Endometrium (tissue), 2 donors: Measurements from ENCODE around the gene HAS3.
"Not testable (repeated sequence)": the region's sequence is repeated elsewhere in the genome, so short reads cannot be mapped to it uniquely, and the experiment has no call there.

ENCODE experiments used
- FAIRE-seq: peaks from 2 replicates; lab custom pipeline; 2012; peaks lifted over from hg19 to GRCh38; lab: Jason Lieb, UNC
- donor health status: control.
- donor health status: control.

The HAS3 gene

DNA sequence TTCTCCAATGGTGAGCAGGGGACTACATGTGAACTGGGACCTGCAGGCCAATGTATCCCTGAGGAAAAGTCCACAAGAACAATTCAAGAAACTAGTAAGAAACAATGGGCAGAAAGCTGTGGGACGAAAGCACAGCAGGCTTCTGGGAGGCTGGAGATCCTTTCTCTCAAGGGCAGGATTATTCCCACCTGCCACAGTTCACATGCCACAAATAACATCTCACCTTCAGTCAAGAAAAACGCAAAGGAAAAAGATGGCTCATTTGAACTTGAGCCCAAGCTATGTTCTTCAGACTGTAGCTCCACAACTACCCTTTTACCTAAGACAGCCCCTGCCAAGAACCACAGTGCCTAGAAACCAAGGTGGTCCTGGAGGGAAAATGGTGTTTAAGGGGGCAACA, 13.0 kb downstream of the HAS3 start:
- no peak for FAIRE-seq

DNA sequence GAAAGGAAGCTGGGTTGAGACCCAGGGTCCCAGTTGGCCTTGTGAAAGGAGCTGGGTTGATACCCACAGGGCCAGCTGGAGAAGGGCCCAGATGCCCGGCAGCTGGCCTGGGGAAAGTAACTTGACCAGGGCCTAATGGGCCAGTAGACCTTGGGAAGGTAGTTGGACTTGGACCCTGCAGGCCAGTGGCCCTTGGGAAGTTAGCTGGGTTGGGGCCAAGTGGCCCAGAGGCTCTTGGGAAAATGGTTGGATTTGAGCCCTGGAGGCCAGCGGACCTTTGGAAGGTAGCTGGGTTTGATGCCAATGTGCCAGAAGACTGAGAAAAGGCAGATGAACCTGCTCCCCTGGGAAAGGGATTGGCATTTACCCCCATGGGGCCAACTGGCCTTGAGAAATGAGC, 13.5 kb downstream of the HAS3 start:
- FAIRE-seq, result no peak

DNA sequence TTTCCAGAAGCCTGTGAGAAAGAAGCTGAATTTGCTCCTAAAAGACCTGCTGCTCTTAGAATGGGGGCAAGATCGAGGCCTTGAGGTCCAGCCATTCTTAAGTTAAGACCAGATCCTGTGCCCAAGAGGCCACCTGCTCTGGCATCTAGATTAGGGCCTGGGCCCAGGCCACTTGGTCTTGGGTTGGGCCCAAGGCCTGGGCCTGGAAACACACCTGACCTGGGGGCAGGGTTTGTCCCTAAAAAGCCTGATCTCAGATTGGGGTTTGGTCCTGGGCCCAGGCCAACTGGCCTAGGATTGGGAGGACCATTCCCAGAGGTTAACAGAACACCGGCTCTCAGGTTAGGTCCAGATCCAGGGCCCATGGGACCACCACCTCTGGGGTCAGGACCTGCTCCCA, 14.1 kb downstream of the HAS3 start:
- FAIRE-seq, result no peak

DNA sequence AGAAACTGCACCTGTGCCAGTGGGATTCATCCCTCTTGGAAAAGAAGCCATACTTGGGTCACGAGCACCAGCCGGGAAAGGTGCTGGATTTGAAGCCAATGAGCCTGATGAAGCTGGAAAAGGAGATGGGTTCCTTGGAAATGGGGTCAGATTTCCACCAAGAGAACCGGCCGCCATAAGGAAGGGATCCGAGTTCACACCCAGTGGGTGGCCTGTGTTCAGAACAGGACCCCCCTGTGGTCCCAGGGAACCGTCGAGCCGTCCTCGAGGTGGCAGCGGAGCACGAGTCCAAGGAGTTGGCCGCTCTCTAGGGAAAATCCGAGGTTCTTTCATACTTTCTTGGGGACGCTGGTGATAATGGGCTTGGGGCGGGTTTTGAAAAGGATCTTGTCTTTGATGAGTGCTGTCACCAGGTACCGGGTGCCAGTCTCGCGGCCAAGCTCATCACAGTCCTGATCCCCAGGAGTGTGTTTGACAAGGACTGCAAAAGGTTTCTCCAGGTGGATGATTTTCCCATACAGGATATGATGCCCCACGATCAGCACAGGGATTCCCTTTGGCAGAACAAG, 14.7 kb downstream of the HAS3 start:
- no peak for FAIRE-seq

DNA sequence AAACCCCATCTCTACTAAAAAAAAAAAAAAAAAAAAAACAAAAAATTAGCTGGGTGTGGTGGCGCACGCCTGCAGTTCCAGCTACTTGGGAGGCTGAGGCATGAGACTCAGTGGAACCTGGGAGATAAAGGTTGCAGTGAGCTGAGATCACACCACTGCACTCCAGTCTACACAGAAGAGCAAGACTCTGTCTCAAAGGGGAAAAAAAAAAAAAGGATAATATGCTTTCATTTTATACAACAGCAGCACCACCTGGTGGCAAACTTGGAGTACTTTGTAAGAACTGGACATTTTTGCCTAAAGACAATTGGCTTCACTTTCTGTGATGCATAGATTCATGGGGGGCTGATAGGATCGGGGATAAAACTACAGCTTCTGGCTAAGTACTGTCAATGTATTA, 18.5 kb downstream of the HAS3 start:
- no peak for FAIRE-seq

DNA sequence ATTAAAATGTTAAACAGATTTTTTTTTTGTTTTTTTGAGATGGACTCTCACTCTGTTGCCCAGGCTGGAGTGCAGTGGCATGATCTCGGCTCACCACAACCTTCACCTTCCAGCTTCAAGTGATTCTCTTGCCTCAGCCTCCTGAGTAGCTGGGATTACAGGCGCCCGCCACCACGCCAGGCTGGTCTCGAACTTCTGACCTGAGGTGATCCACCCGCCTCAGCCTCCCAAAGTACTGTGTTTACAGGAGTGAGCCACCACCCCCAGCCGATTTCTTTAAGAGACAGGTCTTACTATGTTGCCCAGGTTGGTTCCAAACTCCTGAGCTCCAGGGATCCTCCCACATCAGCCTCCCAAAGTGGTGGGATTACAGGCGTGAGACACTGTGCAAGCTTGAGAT, 19.0 kb downstream of the HAS3 start:
- not testable (repeated sequence) for FAIRE-seq

DNA sequence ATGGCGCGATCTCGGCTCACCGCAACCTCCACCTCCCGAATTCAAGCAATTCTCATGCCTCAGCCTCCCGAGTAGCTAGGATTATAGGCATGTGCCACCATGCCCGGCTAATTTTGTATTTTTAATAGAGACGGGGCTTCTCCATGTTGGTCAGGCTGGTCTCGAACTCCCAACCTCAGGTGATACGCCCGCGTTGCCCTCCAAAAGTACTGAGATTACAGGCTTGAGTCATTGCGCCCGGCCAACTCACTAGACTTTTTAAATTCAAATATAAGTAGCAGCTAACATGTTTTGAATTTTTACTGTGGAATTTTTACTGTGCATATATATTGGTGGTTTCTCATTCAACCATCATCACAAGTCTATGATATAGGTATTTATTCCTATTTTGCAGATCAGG, 19.5 kb downstream of the HAS3 start:
- not testable (repeated sequence) for FAIRE-seq

DNA sequence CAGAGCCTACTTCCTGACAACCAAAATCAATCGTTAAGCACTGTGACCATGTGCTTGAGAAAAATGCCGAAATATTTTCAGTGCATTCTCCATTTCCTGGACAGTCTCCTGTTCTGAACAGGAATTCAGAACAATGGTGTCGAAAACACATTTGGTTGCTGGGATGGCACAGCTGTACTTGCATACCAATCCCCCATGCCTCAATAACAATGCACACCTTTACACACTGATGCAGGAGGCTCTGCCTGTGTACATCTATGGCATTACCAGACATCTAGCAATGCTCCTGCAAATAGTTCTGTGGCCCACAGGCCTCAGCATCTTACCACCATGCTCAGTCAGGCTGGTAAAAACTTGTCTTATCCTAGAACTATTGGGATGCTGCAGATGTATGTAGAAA, 20.8 kb downstream of the HAS3 start:
- no peak for FAIRE-seq

DNA sequence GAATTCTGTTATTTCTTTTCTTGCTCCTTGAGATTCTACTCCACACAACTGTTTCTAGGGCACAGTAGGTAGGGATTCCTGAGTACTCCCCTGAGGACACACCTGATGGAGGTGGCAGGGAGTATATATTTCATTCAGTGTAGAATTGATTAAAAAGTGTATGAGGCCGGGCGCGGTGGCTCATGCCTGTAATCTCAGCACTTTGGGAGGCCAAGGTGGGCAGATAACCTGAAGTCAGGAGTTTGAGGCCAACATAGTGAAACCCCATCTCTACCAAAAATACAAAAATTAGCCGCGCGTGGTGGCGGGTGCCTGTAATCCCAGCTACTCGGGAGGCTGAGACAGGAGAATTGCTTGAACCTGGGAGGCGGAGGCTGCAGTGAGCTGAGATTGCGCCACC, 21.3 kb downstream of the HAS3 start:
- FAIRE-seq, result not testable (repeated sequence)

DNA sequence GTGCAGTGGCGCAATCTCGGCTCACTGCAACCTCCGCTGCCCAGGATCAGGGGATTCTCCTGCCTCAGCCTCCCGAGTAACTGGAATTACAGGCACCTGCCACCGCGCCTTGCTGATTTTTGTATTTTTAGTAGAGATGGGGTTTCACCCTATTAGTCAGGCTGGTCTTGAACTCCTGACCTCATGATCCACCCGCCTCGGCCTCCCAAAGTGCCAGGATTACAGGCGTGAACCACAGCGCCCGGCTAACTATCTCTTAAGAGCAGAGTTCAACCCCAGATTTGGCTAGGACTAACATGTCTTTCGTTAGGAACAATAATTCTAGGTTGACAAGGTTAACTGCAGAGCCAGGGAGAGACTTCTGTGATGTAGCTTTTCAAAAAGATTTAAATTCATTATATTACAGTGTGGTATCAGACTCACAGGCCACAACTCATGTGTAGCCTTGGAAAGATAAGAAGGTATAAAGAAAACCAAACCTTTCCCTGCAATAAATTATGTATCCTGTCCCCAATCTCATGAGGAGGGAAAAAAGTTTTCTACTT, 22.6 kb downstream of the HAS3 start:
- no peak for FAIRE-seq

DNA sequence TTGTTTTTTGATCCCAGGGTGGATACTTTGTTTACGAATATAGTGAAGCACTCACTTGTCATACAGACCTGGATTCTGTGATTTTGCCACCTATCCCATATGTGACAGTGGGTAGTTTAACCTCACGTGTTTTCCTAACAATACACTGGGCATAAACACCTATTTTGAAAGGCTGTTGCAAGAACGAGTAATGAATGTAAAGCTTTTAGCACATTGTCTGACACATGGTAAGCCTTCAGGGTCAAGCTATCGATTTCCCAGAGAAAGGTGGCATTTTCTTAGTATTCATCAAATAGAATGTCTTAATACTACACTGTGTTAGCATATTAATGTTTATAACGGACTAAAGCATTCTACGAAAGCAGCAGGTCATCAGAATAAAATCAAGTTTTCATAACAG, 25.0 kb downstream of the HAS3 start:
- FAIRE-seq, result no peak

DNA sequence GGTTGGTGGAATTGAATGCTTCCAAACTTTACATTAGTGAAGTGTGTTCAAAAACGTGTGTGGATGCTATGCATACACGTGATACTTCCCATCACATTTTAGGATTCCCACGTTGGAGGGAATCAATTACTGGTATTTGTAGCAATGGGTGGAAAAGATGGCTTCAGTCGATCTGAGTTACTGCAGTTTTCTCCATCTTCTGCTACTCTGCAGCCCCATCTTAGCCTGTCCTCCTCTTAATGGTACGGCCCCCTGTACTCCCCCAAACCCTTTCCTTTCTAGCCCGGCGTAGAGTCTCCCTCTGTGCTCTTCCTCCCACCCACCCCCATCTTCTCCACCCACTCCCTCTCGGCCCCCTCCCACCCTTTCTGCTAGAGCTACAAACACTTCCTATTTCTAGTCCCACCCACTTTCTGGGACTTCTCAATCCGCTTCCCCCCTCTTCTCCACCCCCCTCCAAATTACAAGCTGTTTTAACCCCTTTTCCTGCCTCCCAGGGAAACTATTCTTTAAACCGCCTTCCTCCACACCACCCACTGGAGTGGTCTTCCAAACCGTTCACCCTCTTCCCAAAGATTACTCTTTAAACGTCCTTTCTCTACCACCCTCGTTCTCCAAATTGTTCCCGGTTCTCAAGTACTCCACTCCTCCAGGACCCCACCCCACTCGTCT, 25.9 kb downstream of the HAS3 start:
- FAIRE-seq, result no peak

DNA sequence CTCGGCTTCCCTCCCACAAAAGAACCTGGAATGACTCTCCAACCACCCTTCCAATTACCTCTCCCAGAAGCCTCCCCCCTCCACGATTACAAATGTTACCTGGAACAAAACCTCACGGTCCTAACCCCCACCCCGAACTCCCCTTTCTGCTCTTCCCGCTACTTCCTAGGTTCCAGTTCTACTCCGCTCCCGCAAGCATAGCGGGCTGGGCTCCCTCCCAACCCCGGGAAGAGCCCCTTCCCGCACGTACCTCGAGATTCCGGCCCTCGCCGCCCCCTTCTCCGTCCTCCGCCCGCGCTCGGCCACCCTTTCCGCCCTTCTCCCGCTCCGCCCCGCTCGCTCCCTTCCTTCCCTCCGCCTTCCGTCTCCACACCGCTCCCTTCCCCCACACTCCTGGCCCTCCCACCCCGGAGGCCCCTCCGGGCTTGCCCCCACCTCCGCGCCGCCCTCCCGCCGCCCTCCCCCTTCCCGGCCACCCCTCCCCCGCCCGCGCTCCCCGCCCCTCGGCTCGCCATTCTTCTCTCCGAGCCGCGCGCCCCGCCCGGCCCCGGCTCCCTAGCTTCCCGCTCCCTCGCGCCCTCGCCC, 26.5 kb downstream of the HAS3 start:
- no peak for FAIRE-seq

DNA sequence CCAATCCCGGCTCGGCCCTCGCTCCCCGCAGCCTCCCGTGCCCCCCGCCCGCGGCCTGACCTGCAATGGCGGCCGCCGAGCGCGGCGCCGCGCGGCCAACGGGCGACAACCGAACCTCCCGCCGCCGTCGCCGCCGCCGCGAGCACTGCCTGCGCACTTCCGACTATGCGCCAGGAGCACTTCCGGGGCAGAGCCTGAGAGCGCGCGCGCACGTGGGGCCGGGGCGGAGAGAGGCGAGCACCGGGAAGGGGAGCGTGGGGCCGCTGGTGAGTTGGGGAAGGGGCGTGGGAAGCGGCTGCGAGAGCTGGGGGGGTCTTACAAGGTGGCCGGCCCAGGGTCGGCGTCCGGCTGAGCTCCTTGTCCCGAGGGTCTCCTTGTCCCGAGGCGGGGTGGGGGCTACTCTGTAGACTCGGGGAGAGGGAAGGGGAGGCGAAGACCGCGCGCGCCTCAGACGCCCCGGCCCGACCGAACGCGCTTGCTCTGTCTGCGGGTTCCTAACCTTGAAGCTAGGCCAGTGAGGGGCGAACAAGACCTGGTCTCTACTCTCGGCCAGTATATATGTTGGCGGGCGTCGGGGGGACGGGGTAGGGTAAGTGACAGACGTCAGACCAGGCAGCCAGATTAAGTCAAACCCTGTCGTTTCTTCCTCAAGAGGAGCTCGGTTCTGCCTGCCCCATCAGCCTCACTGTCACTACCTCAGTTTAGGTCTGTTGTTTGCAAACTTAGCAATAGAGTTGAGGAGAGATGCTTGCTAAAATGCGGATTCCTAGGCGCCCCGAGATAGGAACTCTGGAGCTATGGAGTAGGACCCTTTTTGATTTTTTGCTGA, 27.2 kb downstream of the HAS3 start, which contains the start of the genes CHTF8 and UTP4:
CHTF8 (minus strand) TSS at position 165 of the 829 bp plus-strand sequence. CDS start 11,130 bp downstream, outside the sequence.
UTP4 (plus strand) TSS at position 226 of the 829 bp plus-strand sequence. CDS start 811 bp downstream, outside the sequence.
- no peak for FAIRE-seq

DNA sequence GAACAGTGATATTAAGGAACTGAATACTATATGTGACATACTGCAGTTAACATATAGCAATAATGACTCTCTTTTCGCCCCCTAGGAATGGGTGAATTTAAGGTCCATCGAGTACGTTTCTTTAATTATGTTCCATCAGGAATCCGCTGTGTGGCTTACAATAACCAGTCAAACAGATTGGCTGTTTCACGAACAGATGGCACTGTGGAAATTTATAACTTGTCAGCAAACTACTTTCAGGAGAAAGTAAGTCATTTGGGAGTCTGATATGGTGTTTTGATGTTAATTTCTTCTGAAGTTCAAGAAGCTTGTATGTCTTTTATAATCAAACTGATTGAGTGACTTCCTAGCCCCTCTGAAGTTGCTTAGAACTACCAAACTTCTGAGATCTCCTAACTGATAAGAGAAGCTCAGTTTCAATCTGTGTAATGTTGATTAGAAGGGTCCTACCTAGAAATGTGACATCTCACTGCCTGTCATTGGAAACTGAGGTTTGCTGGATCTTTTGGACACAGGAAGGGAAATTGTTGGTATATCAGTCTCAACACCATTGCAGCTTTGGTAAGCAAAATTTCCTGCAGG, 28.0 kb downstream of the HAS3 start:
- FAIRE-seq, result no peak

DNA sequence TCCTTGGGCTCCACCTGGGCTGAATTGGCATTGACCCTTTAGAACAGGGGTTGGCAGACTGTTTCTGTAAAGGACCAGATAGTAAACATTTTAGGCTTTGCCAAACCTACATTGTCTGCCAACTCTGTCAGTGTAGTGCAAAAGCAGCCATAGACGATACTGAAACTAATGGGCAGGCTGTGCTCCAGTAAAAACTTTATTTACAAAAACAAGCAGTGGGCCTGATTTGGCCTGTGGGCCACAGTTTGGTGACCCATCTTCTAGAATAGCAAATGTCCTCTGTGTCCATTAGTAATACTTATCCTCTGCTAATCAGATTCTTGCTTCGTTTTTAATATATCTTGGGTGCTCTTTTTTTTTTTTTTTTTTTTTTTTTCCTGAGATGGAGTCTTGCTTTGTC, 33.2 kb downstream of the HAS3 start:
- FAIRE-seq, result no peak

DNA sequence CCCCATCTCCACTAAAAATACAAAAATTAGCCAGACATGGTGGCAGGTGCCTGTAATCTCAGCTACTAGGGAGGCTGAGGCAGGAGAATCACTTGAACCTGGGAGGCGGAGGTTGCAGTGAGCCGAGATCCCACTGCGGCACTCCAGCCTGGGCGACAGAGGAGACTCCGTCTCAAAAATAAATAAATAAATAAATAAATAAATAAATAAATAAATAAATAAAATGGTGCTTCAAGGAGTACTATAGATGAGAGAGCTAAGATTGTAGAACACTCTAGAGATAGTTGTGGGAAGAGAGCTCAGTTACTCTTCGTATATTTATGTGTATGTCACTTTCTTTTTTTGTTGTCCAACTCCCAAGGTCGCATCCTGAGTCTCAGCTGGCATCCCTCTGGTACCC, 34.0 kb downstream of the HAS3 start:
- not testable (repeated sequence) for FAIRE-seq

DNA sequence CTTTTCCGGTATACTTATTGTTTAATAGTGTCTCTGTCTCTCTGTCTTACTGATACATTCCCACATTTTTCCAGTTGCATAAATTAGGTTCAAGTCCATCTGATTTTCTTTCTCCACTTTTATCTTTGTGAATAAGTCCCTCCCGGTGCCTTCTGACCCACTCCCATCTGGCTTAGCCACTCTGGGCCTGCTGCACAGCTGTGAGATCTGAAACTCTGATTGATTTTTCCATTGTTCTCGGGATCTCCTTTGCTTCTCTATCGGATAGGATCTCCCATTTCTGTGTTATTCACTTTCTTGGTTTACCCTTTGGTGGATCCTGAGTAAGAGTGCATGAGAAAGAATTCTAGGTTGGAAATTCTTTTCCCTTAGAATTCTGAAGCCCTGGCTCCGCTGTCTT, 35.6 kb downstream of the HAS3 start:
- no peak for FAIRE-seq

DNA sequence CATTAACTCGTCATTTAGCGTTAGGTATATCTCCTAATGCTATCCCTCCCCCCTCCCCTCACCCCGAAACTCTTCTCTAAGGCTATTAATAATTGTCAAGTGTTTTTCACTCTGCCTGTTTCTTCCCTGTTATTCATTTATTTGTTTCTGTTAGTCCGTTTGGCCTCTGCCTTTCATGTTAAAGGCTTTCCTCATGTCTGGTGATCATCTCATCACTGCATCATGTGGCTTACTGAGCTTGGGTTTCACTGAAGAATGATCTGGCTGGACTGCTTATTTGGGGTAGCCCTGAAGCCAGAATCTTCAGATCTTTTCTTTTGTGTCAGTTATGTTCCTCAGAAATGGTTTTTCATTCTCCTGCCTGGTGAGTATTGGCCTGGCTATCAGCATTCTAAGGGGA, 36.5 kb downstream of the HAS3 start:
- no peak for FAIRE-seq

DNA sequence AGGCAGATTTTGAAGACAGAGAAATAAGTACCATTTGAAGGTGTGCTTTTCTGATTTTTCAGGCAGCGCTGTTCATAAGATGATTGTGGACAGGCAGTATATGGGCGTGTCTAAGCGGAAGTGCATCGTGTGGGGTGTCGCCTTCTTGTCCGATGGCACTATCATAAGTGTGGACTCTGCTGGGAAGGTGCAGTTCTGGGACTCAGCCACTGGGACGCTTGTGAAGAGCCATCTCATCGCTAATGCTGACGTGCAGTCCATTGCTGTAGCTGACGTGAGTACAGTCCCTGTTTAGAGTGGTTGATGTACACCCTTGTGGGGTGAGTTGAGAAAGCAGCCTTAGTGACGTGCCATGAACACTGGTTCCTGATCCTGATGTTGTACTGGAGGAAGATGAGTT, 37.7 kb downstream of the HAS3 start:
- no peak for FAIRE-seq

DNA sequence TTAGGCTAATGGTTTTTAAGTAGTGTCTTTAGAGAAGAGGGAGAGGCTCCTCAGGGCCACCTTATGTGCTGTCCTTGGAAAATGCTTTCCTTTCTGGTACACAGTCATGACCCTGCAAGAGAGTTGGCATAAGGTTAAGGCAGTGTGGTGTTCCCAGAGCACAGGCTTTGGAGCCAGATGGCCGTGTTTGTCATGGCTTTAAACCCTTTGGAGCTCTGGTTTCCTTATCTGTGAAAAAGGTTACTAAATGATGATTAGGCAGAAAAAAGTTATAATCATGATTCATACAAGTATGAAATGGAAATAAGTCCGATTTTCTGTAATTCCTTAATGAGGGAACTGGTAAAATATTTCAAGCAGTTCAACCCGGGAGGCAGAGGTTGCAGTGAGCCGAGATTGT, 40.2 kb downstream of the HAS3 start:
- FAIRE-seq, result no peak

DNA sequence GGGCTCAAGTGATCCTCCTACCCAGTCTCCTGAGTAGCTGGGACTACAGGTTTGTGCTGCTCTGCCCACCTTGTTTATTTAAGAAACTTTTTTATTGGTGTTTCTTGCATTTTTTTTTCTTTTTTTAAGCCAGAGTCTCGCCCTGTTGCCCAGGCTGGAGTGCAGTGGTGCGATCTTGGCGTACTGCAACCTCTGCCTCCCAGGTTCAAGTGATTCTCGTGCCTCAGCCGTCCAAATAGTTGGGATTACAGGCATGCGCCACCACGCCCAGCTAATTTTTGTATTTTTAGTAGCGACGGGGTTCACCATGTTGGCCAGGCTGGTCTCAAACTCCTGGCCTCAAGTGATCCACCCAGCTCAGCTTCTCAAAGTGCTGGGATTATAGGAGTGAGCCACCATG, 44.2 kb downstream of the HAS3 start:
- not testable (repeated sequence) for FAIRE-seq
